SK-N-SH (cell line): Measurements from ENCODE around the gene ATOSB. TPM values are rescaled to one million over a fixed set of nuclear protein-coding genes. Genes with fewer than 3 reads are reported as not detected.

Experiments used
- CTCF ChIA-PET: fragments of 300-600, 350-600 bp; formaldehyde crosslinking; extraction: SDS; loops from one replicate; lab custom pipeline; 2021; lab: Yijun Ruan, JAX
- POLR2A ChIA-PET: fragments of 350-600 bp; sonication (Branson Sonifier 250); formaldehyde crosslinking; extraction: SDS; loops from one replicate; lab custom pipeline; 2020; ENCODE audit warnings: antibody characterized with exemption, inconsistent platforms; lab: Yijun Ruan, JAX
- DNase-seq: peaks from one replicate; pipeline ENCODE4 v3.0.0; 2012
- H2AFZ ChIP-seq: fragments of 200-600 bp; sonication (generic); 2 replicates; pipeline ENCODE4 v1.8.1; 2016; ENCODE audit warnings: antibody characterized with exemption, mild to moderate bottlenecking, low read depth
- H3F3A ChIP-seq: fragments of 200-600 bp; sonication (generic); replicated peaks from 2 replicates; pipeline ENCODE3; 2016; ENCODE audit warnings: antibody characterized with exemption, mild to moderate bottlenecking; ENCODE audit not compliant: insufficient read depth
- H3K27ac ChIP-seq, 2 experiments: fragments of 200-500 bp in 1 of 2; fragments of 200-600 bp in 1 of 2; sonication (Bioruptor generic) in 1 of 2; sonication (generic), shearing (Covaris generic) in 1 of 2; 2 replicates each; pipeline versions ENCODE4 v1.5.1 to v1.6.1; 2014 to 2016; ENCODE audit warnings: low read depth in 2 of 2, inconsistent platforms in 1 of 2, low read length in 1 of 2, mild to moderate bottlenecking in 1 of 2, mixed read lengths in 1 of 2
- H3K27me3 ChIP-seq: fragments of 200-600 bp; sonication (generic), shearing (Covaris generic); 2 replicates; pipeline ENCODE4 v1.6.1; 2016; ENCODE audit warnings: mixed run types; ENCODE audit not compliant: insufficient read depth
- H3K36me3 ChIP-seq, 2 experiments: fragments of 200-500 bp in 1 of 2; fragments of 200-600 bp in 1 of 2; sonication (Bioruptor generic) in 1 of 2; sonication (generic) in 1 of 2; replicated peaks in 1 of 2; 2 replicates each; pipeline versions ENCODE3 to v1.5.1; 2014 to 2016; ENCODE audit warnings: low read length in 1 of 2, mild to moderate bottlenecking in 1 of 2; ENCODE audit not compliant: insufficient read depth in 2 of 2, control insufficient read depth in 1 of 2
- H3K4me1 ChIP-seq, 2 experiments: fragments of 200-500 bp in 1 of 2; fragments of 200-600 bp in 1 of 2; sonication (Bioruptor generic) in 1 of 2; sonication (generic), shearing (Covaris generic) in 1 of 2; 2 replicates each; pipeline versions ENCODE4 v1.5.1 to v1.6.1; 2014 to 2016; ENCODE audit warnings: low read depth in 1 of 2, low read length in 1 of 2, mixed run types in 1 of 2; ENCODE audit not compliant: insufficient read depth in 2 of 2, control insufficient read depth in 1 of 2
- H3K4me2 ChIP-seq: fragments of 200-600 bp; sonication (generic), shearing (Covaris generic); 2 replicates; pipeline ENCODE4 v1.6.1; 2017; ENCODE audit warnings: mixed run types
- H3K4me3 ChIP-seq, 2 experiments: fragments of 200-500 bp in 1 of 2; fragments of 200-600 bp in 1 of 2; sonication (Bioruptor generic) in 1 of 2; sonication (generic), shearing (Covaris generic) in 1 of 2; 2 replicates each; pipeline versions ENCODE4 v1.5.1 to v1.8.1; 2014 to 2016; ENCODE audit warnings: low read depth in 2 of 2, inconsistent platforms in 1 of 2, low read length in 1 of 2, mild to moderate bottlenecking in 1 of 2, mixed read lengths in 1 of 2, moderate library complexity in 1 of 2
- H3K79me2 ChIP-seq: fragments of 200-600 bp; sonication (generic); 2 replicates; pipeline ENCODE4 v1.8.1; 2017; ENCODE audit warnings: mild to moderate bottlenecking; ENCODE audit not compliant: insufficient read depth
- H3K9ac ChIP-seq: fragments of 200-600 bp; sonication (generic); 2 replicates; pipeline ENCODE4 v1.6.1; 2017; ENCODE audit warnings: mixed run types
- H3K9me2 ChIP-seq: fragments of 200-600 bp; sonication (generic); 2 replicates; pipeline ENCODE4 v1.6.1; 2017; ENCODE audit warnings: mixed run types
- H3K9me3 ChIP-seq: fragments of 200-600 bp; sonication (generic); 2 replicates; pipeline ENCODE4 v1.6.1; 2017; ENCODE audit warnings: mixed run types, mild to moderate bottlenecking, moderate library complexity
- H4K20me1 ChIP-seq: fragments of 200-600 bp; sonication (generic); 2 replicates; pipeline ENCODE4 v1.6.1; 2017; ENCODE audit warnings: mild to moderate bottlenecking, mixed run types; ENCODE audit not compliant: insufficient read depth
- EZH2phosphoT487 ChIP-seq: fragments of 200-600 bp; sonication (generic); IDR thresholded peaks from 2 replicates; pipeline ENCODE4 v1.6.1; 2017; ENCODE audit warnings: low read depth, mixed run types, mild to moderate bottlenecking, antibody characterized with exemption, moderate library complexity, borderline replicate concordance
- FOXJ3 ChIP-seq: sonication (generic); formaldehyde crosslinking; IDR thresholded peaks from 2 replicates; pipeline ENCODE4 v1.5.1; 2020; ENCODE audit warnings: mild to moderate bottlenecking, missing genetic modification reagents
- GABPA ChIP-seq: IDR thresholded peaks from 2 replicates; pipeline ENCODE4 v1.4.0; 2012; ENCODE audit warnings: low read depth, mild to moderate bottlenecking
- MEF2A ChIP-seq: IDR thresholded peaks from 2 replicates; pipeline ENCODE4 v1.4.0; 2012; ENCODE audit warnings: low read depth, borderline replicate concordance
- NFIC ChIP-seq: IDR thresholded peaks from 2 replicates; pipeline ENCODE4 v1.4.0; 2012; ENCODE audit warnings: borderline replicate concordance
- PBX3 ChIP-seq: IDR thresholded peaks from 2 replicates; pipeline ENCODE4; 2012
- POLR2AphosphoS5 ChIP-seq: IDR thresholded peaks from 2 replicates; pipeline ENCODE4 v1.6.1; 2012; ENCODE audit warnings: low read depth, low read length
- RAD21 ChIP-seq: IDR thresholded peaks from 2 replicates; pipeline ENCODE4 v1.6.1; 2012; ENCODE audit warnings: mild to moderate bottlenecking, low read length
- RCOR1 ChIP-seq: fragments of 150-350 bp; IDR thresholded peaks from 2 replicates; pipeline ENCODE4 v1.6.1; 2017; ENCODE audit warnings: antibody characterized with exemption, low read length
- RXRA ChIP-seq: IDR thresholded peaks from 2 replicates; pipeline ENCODE4 v1.4.0; 2012; ENCODE audit warnings: low read depth, mild to moderate bottlenecking, borderline replicate concordance
- SIN3A ChIP-seq: IDR thresholded peaks from 2 replicates; pipeline ENCODE4 v1.6.1; 2012; ENCODE audit warnings: low read depth, mild to moderate bottlenecking, low read length, moderate library complexity, borderline replicate concordance
- TAF1 ChIP-seq: IDR thresholded peaks from 2 replicates; pipeline ENCODE4 v1.6.1; 2012; ENCODE audit warnings: low read depth, mild to moderate bottlenecking, low read length, moderate library complexity, borderline replicate concordance
- TCF12 ChIP-seq: IDR thresholded peaks from 2 replicates; pipeline ENCODE4 v1.4.0; 2012
- TEAD4 ChIP-seq: IDR thresholded peaks from 2 replicates; pipeline ENCODE4 v1.4.0; 2012; ENCODE audit warnings: mild to moderate bottlenecking, borderline replicate concordance; ENCODE audit not compliant: insufficient read depth
- USF1 ChIP-seq: IDR thresholded peaks from 2 replicates; pipeline ENCODE4 v1.4.0; 2012; ENCODE audit warnings: low read depth, borderline replicate concordance
- YY1 ChIP-seq: IDR thresholded peaks from 2 replicates; pipeline ENCODE4 v1.4.0; 2012; ENCODE audit warnings: low read depth, mild to moderate bottlenecking
- ZBTB33 ChIP-seq: IDR thresholded peaks from 2 replicates; pipeline ENCODE4 v1.4.0; 2012; ENCODE audit warnings: low read depth, borderline replicate concordance
- WGBS: methylation state at CpG from one replicate; pipeline ENCODE4 v1.1.6; 2017; ENCODE audit warnings: low lambda C conversion rate; 5-methylcytosine and 5-hydroxymethylcytosine counted together
- polyA plus RNA-seq, 3 experiments: library from polyadenylated mRNA; depleted of rRNA; stranded (reverse); fragments of >200 nt; gene quantifications; 2 replicates each; pipeline ENCODE4 v1.2.3, GENCODE V29; 2012
- TF ChIP-seq, protein P1 (sequence below): fragments of 200-600 bp; sonication (generic); IDR thresholded peaks from 2 replicates; pipeline ENCODE4 v1.6.1; 2017; ENCODE audit warnings: antibody characterized with exemption, mild to moderate bottlenecking, moderate library complexity
- TF ChIP-seq, protein P2 (sequence below): fragments of 150-350 bp; IDR thresholded peaks from 2 replicates; pipeline ENCODE4 v1.6.1; 2017; ENCODE audit warnings: antibody characterized with exemption, low read length, low read depth, borderline replicate concordance
- TF ChIP-seq, protein P3 (sequence below): fragments of 150-350 bp; IDR thresholded peaks from 2 replicates; pipeline ENCODE4 v1.6.1; 2016; ENCODE audit warnings: mild to moderate bottlenecking, low read depth, low read length

The ATOSB gene, protein sequence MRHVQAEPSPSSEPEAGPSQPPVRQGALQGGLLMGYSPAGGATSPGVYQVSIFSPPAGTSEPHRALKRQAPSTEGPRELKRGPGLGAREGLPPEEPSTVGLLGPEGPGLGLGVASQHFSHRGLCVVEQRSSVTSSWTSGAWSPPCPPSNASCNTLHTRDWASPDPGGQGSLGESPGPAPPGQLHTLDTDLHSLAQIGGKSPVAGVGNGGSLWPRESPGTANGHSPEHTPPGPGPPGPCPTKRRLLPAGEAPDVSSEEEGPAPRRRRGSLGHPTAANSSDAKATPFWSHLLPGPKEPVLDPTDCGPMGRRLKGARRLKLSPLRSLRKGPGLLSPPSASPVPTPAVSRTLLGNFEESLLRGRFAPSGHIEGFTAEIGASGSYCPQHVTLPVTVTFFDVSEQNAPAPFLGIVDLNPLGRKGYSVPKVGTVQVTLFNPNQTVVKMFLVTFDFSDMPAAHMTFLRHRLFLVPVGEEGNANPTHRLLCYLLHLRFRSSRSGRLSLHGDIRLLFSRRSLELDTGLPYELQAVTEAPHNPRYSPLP
- polyA plus RNA-seq (2012; rRNA removed): 42.6 and 46.0 TPM in 2 replicates
- polyA plus RNA-seq (2012; cell fraction: cytosol; rRNA removed): 27.4 and 33.7 TPM in 2 replicates
- polyA plus RNA-seq (2012; cell fraction: nucleus; rRNA removed): 53.5 and 64.5 TPM in 2 replicates

- Histone ChIP-seq H3K4me3 (peak within 1 kb of the TSS; percentile 76 to 85), H3K27me3 (no peaks in the 10 kb centered on the region), H3F3A (peaks cover 42% of the 10 kb centered on the region), H3K9ac (peak within 1 kb of the TSS; percentile 93), H4K20me1 (no peaks in the 10 kb centered on the region), H3K27ac (peak within 1 kb of the TSS; percentile 97 to 98), H3K79me2 (peaks cover 32% of the 10 kb centered on the region), H3K4me2 (peak within 1 kb of the TSS; percentile 99), H3K9me2 (no peaks in the 10 kb centered on the region), H3K9me3 (no peaks in the 10 kb centered on the region), H2AFZ (peak within 1 kb of the TSS; percentile 92), H3K36me3 (peaks cover 0 to 5% of the 10 kb centered on the region in 2 experiments), H3K4me1 (peaks cover 26 to 34% of the 10 kb centered on the region in 2 experiments)
- 1% methylated on average over 46 of the region's 54 CpGs for WGBS
- ChIA-PET CTCF (interaction anchor here (0.8 to 3.6 kb wide), 20 partner anchors 9 to 440 kb away, joined by 3 to 55 read pairs (median 7); partner anchors contain the start of genes FANCG, PIGO, STOML2 and UNC13B), POLR2A (interaction anchor here (0.6 to 3.2 kb wide), 3 partner anchors 12 to 374 kb away, joined by 3 to 35 read pairs (median 3); partner anchors contain the start of genes FANCG, RUSC2 and STOML2)
- DNase-seq: peak; percentile 90
- no peak for TF ChIP-seq RXRA
- TF ChIP-seq RCOR1: no peak
- TF ChIP-seq NFIC: no peak
- TF ChIP-seq, protein P1, sequence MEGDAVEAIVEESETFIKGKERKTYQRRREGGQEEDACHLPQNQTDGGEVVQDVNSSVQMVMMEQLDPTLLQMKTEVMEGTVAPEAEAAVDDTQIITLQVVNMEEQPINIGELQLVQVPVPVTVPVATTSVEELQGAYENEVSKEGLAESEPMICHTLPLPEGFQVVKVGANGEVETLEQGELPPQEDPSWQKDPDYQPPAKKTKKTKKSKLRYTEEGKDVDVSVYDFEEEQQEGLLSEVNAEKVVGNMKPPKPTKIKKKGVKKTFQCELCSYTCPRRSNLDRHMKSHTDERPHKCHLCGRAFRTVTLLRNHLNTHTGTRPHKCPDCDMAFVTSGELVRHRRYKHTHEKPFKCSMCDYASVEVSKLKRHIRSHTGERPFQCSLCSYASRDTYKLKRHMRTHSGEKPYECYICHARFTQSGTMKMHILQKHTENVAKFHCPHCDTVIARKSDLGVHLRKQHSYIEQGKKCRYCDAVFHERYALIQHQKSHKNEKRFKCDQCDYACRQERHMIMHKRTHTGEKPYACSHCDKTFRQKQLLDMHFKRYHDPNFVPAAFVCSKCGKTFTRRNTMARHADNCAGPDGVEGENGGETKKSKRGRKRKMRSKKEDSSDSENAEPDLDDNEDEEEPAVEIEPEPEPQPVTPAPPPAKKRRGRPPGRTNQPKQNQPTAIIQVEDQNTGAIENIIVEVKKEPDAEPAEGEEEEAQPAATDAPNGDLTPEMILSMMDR: no peak
- TF ChIP-seq RAD21: no peak
- TF ChIP-seq TEAD4: no peak
- peak; percentile 75; the same call in 1 of the 2 replicates for TF ChIP-seq USF1
- TF ChIP-seq, protein P2, sequence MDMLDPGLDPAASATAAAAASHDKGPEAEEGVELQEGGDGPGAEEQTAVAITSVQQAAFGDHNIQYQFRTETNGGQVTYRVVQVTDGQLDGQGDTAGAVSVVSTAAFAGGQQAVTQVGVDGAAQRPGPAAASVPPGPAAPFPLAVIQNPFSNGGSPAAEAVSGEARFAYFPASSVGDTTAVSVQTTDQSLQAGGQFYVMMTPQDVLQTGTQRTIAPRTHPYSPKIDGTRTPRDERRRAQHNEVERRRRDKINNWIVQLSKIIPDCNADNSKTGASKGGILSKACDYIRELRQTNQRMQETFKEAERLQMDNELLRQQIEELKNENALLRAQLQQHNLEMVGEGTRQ: peak; percentile 45; the same call in 1 of the 2 replicates
- TF ChIP-seq YY1: no peak
- no peak for TF ChIP-seq ZBTB33
- no peak for TF ChIP-seq EZH2phosphoT487
- no peak for TF ChIP-seq MEF2A
- TF ChIP-seq POLR2AphosphoS5: peak; percentile 68
- TF ChIP-seq, protein P3, sequence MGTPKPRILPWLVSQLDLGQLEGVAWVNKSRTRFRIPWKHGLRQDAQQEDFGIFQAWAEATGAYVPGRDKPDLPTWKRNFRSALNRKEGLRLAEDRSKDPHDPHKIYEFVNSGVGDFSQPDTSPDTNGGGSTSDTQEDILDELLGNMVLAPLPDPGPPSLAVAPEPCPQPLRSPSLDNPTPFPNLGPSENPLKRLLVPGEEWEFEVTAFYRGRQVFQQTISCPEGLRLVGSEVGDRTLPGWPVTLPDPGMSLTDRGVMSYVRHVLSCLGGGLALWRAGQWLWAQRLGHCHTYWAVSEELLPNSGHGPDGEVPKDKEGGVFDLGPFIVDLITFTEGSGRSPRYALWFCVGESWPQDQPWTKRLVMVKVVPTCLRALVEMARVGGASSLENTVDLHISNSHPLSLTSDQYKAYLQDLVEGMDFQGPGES: no peak
- no peak for TF ChIP-seq GABPA
- TF ChIP-seq TCF12: no peak
- peak; percentile 61; the same call in 1 of the 2 replicates for TF ChIP-seq SIN3A
- no peak for TF ChIP-seq FOXJ3 (CRISPR knock-in tag)
- peak; percentile 40; the same call in 1 of the 2 replicates for TF ChIP-seq TAF1
- no peak; the same call in 1 of the 2 replicates for TF ChIP-seq PBX3
Measured at GRCh38 chr9:35115680-35116538, at the start of gene ATOSB. Gene ATOSB (minus strand): TSS chr9:35115862. CDS start chr9:35108274, 7,588 bp downstream.
